ENCODE results near the gene OR52N1. TPM values are rescaled to one million over a fixed set of nuclear protein-coding genes. Genes with fewer than 3 reads are reported as not detected.

OR52N1 gene
- total and polyA plus RNA-seq, 2 of the 8 experiments (the other 6 are each of a cell fraction or from before 2014, with no cell fraction given), result 0.09 TPM; not detected in 1

DNA sequence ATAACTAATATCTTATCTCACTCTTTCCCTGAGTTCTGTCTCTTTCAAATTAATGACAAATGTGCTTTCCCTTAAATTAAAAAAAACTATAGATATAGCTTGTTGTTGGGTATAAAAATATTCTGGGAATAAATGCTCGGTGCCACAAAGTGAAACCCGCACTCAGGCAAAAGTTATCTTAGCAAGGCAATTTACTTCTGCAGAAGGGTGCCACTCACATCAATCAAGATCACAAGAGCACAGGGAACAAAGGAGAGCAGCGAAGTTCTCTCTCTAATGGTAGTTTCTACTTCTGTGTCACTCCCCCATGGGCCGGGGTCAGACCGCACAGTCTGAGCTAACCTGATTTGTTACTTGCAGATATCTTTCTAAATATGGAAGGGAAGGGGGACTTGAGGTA is 12.9 kb upstream of the OR52N1 start:
- peak overlapping the region; percentile 19; the same call in 1 of the 2 replicates for H2AFZ ChIP-seq (ENCODE audit: low read length)
- H3K4me2 ChIP-seq (ENCODE audit: insufficient read depth in 1 of 2, low read depth in 2 of 2, low read length in 2 of 2), result no peak overlapping the region
- H2BK20ac ChIP-seq (ENCODE audit: low read length), result no peak overlapping the region
- H3K27me3 ChIP-seq (replicated peaks in 1 of 4; ENCODE audit: control insufficient read depth in 3 of 4, extremely low read depth in 1 of 4, insufficient read depth in 3 of 4, low read length in 3 of 4), result no peaks in the 10 kb centered on the region
- no peak overlapping the region for H2BK5ac ChIP-seq (ENCODE audit: low read depth, low read length)
- no peak overlapping the region for H3K4ac ChIP-seq (replicated peaks; ENCODE audit: insufficient read length, low read depth, low read length)
- peaks cover 0 to 3% (median under 1%) of the 10 kb centered on the region in 4 experiments; a peak in 2 of 7 replicates for H3K4me1 ChIP-seq (replicated peaks in 1 of 4; ENCODE audit: control insufficient read depth in 3 of 4, insufficient read depth in 4 of 4, low read length in 3 of 4)
- no peak overlapping the region for H3K9ac ChIP-seq (replicated peaks in 1 of 4; ENCODE audit: extremely low read depth in 1 of 4, low read depth in 3 of 4, low read length in 3 of 4)
- H3K14ac ChIP-seq (ENCODE audit: insufficient read length), result no peak overlapping the region
- H3K79me1 ChIP-seq (ENCODE audit: low read depth, low read length), result no peaks in the 10 kb centered on the region
- H2AK5ac ChIP-seq (ENCODE audit: low read depth, low read length), result no peak overlapping the region
- DNase-seq (ENCODE audit: low read depth in 1 of 2, low spot score in 2 of 2) (no peak), FAIRE-seq (no peak)
- H3K36me3 ChIP-seq (ENCODE audit: control insufficient read depth in 2 of 4, insufficient read depth in 4 of 4, low read length in 3 of 4), result no peaks in the 10 kb centered on the region
- no peak overlapping the region for H2BK15ac ChIP-seq (ENCODE audit: low read length)
- no peaks in the 10 kb centered on the region for H4K20me1 ChIP-seq (replicated peaks in 1 of 2; ENCODE audit: control insufficient read depth in 1 of 2, insufficient read depth in 2 of 2, low read length in 2 of 2)
- no peak overlapping the region for H4K5ac ChIP-seq (ENCODE audit: insufficient read length, low read depth, low read length)
- no peak overlapping the region for H2BK12ac ChIP-seq (ENCODE audit: low read depth, low read length)
- WGBS, 2 experiments (ENCODE audit: extremely low coverage in 1 of 2, insufficient coverage in 1 of 2, insufficient read length in 1 of 2, insufficient replicate concordance in 2 of 2, low coverage in 1 of 2, low lambda C conversion rate in 2 of 2, missing lambda C conversion rate in 1 of 2), result 91% methylated on average over 5 of the region's 5 CpGs; no CpG with 5 or more reads in 1 of the 2 experiments
- peaks cover 5% of the 10 kb centered on the region; the same call in 1 of the 2 replicates for H3K23me2 ChIP-seq (ENCODE audit: low read depth, low read length)
- H2BK120ac ChIP-seq (replicated peaks; ENCODE audit: low read depth, low read length), result no peak overlapping the region
- no peak overlapping the region for H3K56ac ChIP-seq (replicated peaks; ENCODE audit: insufficient read length, low read depth, low read length)
- H3K79me2 ChIP-seq (ENCODE audit: control insufficient read depth in 1 of 2, insufficient read depth in 2 of 2, low read length in 2 of 2), result no peaks in the 10 kb centered on the region
- CTCF ChIA-PET (ENCODE audit: partially characterized antibody), result interaction anchor here (1.3 to 1.6 kb wide), 2 partner anchors 8 to 120 kb away, joined by 3 to 4 read pairs; partner anchors contain the start of gene TRIM5
- no peak overlapping the region for H4K8ac ChIP-seq (ENCODE audit: extremely low read depth, insufficient read depth, low read length)
- POLR2A ChIA-PET (ENCODE audit: partially characterized antibody), result interaction anchor here (1.0 kb wide), 1 partner anchor 204 kb away, joined by 3 read pairs; no protein-coding TSS in a partner anchor
- TF ChIP-seq CBX5 (IDR thresholded peaks at IDR 0.05; ENCODE audit: low read depth, low read length) (no peak), RAD21 (IDR thresholded peaks at IDR 0.05 in 1 of 2, conservative IDR thresholded peaks at IDR 0.05 in 1 of 2; ENCODE audit: low read depth in 2 of 2, low read length in 2 of 2) (no peak), RFX5 (IDR thresholded peaks at IDR 0.05; ENCODE audit: borderline replicate concordance, low read depth, low read length) (no peak), KDM4A (IDR thresholded peaks at IDR 0.05; ENCODE audit: low read depth, low read length, severe bottlenecking) (no peak), MAFK (IDR thresholded peaks at IDR 0.05; ENCODE audit: low read depth, low read length) (no peak)
- TF ChIP-seq, protein P1, sequence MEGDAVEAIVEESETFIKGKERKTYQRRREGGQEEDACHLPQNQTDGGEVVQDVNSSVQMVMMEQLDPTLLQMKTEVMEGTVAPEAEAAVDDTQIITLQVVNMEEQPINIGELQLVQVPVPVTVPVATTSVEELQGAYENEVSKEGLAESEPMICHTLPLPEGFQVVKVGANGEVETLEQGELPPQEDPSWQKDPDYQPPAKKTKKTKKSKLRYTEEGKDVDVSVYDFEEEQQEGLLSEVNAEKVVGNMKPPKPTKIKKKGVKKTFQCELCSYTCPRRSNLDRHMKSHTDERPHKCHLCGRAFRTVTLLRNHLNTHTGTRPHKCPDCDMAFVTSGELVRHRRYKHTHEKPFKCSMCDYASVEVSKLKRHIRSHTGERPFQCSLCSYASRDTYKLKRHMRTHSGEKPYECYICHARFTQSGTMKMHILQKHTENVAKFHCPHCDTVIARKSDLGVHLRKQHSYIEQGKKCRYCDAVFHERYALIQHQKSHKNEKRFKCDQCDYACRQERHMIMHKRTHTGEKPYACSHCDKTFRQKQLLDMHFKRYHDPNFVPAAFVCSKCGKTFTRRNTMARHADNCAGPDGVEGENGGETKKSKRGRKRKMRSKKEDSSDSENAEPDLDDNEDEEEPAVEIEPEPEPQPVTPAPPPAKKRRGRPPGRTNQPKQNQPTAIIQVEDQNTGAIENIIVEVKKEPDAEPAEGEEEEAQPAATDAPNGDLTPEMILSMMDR (IDR thresholded peaks at IDR 0.05; ENCODE audit: control extremely low read depth in 1 of 3, insufficient read depth in 1 of 3, low read depth in 1 of 3, low read length in 3 of 3), result no peak
- no peak overlapping the region for H3K27ac ChIP-seq (ENCODE audit: low read depth, low read length)
- no peak overlapping the region for H3K18ac ChIP-seq (ENCODE audit: extremely low read depth, low read length)
- no peaks in the 10 kb centered on the region for H3K9me3 ChIP-seq (ENCODE audit: insufficient read depth in 2 of 2, low read depth in 1 of 2, low read length in 1 of 2)
- H4K91ac ChIP-seq (replicated peaks; ENCODE audit: insufficient read length, low read length), result no peak overlapping the region
- H3K23ac ChIP-seq (ENCODE audit: insufficient read length), result no peak overlapping the region
- H3K4me3 ChIP-seq (ENCODE audit: extremely low read depth in 1 of 4, insufficient read depth in 2 of 4, low read depth in 3 of 4, low read length in 4 of 4), result no peak overlapping the region
